Activated naive CD4-positive, alpha-beta T cell treated with anti-CD3 and anti-CD28 coated beads, Interleukin-2, amount 50 U/mL, for 24 hours (primary cell): ENCODE results near the gene ADCY6.

Experiments
- H3K27ac Mint-ChIP-seq: one replicate; pipeline ENCODE4 v1.8.0; 2021; ENCODE audit warnings: mild to moderate bottlenecking, mixed read lengths
- H3K27me3 Mint-ChIP-seq: one replicate; pipeline ENCODE4 v1.8.0; 2021; ENCODE audit warnings: mixed read lengths
- H3K36me3 Mint-ChIP-seq: one replicate; pipeline ENCODE4 v1.8.0; 2021; ENCODE audit warnings: mixed read lengths
- H3K4me1 Mint-ChIP-seq: one replicate; pipeline ENCODE4 v1.8.0; 2021; ENCODE audit warnings: mixed read lengths
- H3K4me3 Mint-ChIP-seq: one replicate; pipeline ENCODE4 v1.8.0; 2021; ENCODE audit warnings: mild to moderate bottlenecking, mixed read lengths
- H3K9me3 Mint-ChIP-seq: one replicate; pipeline ENCODE4 v1.8.0; 2021; ENCODE audit warnings: mixed read lengths

ADCY6 gene

DNA sequence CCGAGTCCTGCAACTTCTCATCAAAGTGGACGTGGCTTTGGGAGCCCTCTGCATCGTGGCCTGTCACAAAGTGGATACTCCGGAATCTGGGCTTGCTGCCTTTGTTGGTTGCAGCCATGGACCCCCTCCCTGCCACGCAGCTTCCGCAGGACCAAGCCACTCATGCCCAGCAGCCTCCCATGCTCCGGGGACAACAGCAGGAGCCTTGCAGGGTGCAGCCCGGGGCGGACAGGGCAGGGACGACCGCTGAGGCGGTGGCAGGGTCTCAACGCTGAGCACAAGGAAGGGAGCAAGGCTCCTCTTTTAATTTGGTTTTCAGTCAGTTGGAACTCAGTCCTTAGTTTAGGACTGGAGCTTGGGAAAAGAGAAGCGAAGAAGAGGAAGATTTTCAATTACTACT is 12.1 kb upstream of the ADCY6 start:
- Mint-ChIP-seq H3K27ac (no peak overlapping the region), H3K36me3 (no peaks in the 10 kb centered on the region), H3K9me3 (no peaks in the 10 kb centered on the region), H3K4me3 (no peak overlapping the region), H3K27me3 (no peaks in the 10 kb centered on the region), H3K4me1 (peaks cover 6% of the 10 kb centered on the region)

DNA sequence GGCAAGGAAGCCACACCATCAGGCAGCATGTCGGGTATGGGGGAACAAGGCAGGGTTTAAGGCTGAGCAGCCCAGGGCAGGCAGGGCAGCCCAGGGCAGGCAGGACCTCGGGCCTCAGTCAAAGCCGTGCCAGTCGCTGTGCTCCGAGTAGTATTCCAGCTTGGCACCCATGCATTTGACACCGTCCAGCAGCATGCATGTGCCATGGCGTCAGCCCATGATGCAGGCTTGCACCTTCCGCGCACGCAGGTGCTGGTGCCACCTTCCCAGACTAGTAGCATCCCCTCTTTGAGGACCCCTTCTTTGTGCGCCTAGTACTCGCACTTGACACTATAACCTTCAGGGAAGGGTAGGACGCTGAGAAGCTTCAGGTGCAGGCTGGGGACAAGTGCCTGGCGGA is 11.6 kb upstream of the ADCY6 start:
- no peaks in the 10 kb centered on the region for H3K9me3 Mint-ChIP-seq
- no peak overlapping the region for H3K27ac Mint-ChIP-seq
- H3K4me1 Mint-ChIP-seq = peaks cover 9% of the 10 kb centered on the region
- H3K4me3 Mint-ChIP-seq = no peak overlapping the region
- no peaks in the 10 kb centered on the region for H3K27me3 Mint-ChIP-seq
- no peaks in the 10 kb centered on the region for H3K36me3 Mint-ChIP-seq

DNA sequence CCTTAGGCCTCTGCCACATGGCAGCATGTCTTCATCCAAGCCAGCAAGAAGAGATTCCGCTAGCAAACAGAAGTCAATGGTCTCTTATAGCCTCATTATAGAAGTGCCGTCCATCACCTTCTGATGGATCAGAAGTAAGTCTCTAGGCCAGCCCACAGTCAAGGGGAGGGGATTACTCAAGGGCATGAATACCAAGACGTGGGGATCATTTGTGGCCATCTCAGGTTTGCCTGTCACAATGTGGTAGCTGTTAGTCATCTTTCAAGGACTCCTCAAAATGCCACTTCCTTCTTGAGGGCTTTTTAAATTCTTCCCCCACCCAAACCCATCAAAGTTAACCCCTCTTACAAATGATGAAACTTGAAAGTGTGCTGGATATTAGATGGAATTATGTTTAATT is 8.1 kb upstream of the ADCY6 start:
- Mint-ChIP-seq H3K4me1 (peaks cover 5% of the 10 kb centered on the region), H3K27me3 (no peaks in the 10 kb centered on the region), H3K36me3 (no peaks in the 10 kb centered on the region), H3K27ac (no peak overlapping the region), H3K9me3 (no peaks in the 10 kb centered on the region), H3K4me3 (no peak overlapping the region)

DNA sequence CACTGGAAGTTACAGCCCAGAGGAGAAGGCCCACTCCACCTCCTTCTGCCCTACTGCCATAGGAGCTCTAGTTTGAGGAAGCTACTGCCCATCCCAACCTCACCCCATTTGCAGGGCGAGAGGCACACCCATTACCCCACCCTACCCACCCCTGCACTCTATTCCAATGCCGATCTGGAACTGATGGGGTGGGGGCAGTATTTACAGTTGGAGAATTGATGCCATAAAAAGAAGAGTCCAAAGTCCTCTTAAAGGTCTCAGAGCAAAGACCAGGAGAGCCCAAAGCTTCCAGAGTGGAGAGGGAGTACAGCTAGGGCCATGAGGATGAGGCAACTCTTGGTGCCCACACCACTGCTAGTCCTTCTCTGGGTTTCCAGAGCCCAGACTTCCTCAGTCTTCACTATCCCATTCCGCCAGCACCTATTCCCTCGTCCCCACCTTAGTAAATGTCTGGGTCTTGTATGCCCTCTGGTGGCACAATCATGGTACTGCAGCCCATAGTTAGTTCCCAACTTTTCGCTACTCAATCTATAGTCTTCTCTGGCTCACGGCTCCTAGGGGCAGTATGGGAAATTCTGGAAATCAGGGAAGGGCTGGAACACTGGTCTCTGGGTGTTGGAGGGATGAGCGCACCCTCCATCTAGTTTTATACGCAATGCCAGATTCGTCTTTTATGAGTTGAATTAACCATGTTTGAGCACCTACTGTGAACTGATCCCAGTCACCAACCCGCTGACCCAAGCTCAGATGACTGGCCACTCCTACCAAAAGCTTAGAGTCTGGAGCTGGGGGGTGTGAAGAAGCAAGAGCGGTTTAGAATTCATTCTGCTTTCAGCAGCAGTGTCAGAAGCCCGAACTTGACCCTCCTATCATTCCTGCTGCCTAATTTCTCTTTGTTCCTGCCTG is 6.9 kb upstream of the ADCY6 start:
- Mint-ChIP-seq H3K27ac (no peak overlapping the region), H3K9me3 (no peaks in the 10 kb centered on the region), H3K4me1 (peaks cover 5% of the 10 kb centered on the region), H3K4me3 (no peak overlapping the region), H3K36me3 (no peaks in the 10 kb centered on the region), H3K27me3 (peaks cover 2% of the 10 kb centered on the region)

DNA sequence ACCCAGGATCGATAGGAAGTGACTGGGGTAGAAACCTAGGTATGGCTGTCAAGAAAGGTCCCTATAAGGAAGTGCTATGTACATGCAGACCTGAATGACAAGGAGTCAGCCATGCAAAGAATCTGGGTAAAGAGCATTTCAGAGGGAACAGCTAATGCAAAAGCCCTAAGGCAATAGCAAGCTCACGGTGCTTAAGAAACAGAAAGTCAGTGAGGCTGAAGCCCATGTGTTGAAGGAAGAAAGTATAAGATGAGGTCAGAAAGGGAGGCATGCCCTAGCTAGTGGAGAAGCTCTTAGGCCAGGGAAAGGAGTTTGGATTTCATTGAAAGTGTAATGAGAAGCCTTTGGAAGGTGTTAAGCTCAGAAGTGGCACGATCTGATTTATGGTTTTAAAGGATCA is 6.0 kb upstream of the ADCY6 start:
- Mint-ChIP-seq H3K4me1 (peaks cover 5% of the 10 kb centered on the region), H3K27me3 (peaks cover 9% of the 10 kb centered on the region), H3K9me3 (no peaks in the 10 kb centered on the region), H3K4me3 (no peak overlapping the region), H3K36me3 (no peaks in the 10 kb centered on the region), H3K27ac (no peak overlapping the region)

DNA sequence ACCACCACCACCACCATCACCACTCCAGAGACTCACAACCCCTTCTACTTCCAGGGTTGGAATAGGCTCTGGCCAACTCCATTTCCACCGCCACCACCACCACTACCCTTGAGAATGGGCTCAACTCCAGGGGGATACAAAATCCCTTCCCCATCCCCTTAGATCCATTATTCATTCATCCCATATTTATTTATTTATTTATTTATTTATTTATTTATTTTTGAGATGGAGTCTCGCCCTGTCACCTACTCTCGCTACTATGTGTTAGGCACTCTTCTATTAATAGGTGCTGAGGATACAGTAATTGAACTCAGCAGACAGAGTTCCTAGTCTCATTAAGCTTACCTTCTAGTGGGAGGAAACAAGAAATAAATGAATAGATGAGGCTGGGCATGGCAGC is 4.8 kb upstream of the ADCY6 start:
- Mint-ChIP-seq H3K27me3 (peaks cover 11% of the 10 kb centered on the region), H3K27ac (no peak overlapping the region), H3K4me3 (no peak overlapping the region), H3K9me3 (no peaks in the 10 kb centered on the region), H3K4me1 (peaks cover 5% of the 10 kb centered on the region), H3K36me3 (no peaks in the 10 kb centered on the region)

DNA sequence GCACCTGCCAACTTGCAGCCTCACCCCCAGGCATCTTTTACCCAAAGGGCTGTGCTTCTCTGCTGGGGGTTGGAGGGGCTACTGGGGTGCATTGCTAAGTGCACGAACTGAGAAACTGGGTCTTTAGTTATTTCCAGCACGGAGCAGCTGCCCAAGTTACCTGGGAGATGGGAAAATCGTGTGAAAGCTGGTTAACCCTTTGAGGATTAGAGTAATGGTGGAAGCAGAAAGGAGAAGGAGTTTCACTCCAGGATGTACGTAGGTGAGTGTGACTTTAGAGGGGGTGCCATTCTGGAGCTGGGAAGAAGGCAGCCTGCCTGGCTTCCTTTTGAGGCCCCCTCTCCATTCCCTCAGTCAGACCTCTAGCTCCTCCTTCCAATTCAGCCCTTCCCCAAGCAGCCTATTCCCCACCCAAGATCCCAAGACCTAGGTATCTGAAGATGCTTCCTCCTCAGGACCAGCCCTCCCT is 1.0 kb upstream of the ADCY6 start:
- peaks cover 8% of the 10 kb centered on the region for H3K4me1 Mint-ChIP-seq
- no peak overlapping the region for H3K27ac Mint-ChIP-seq
- peak overlapping the region; percentile 34 for H3K4me3 Mint-ChIP-seq
- H3K36me3 Mint-ChIP-seq = no peaks in the 10 kb centered on the region
- H3K27me3 Mint-ChIP-seq = peaks cover 38% of the 10 kb centered on the region
- H3K9me3 Mint-ChIP-seq = no peaks in the 10 kb centered on the region

DNA sequence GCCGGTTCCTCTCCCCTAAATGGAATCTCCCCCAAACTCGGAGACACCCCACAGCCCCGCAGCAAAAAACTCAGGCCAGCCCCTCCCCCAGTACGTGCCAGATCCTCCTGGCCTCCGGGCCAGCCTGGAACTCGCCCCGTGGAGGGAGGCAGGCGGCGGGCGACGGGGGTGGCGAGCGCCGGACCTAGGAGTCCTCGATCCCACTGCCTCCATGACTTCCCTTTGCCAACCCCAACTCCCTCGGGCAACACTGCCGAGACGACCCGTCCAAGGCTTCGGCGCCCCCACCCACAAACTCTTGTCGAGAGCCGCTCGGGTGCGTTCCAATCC is 400 bp downstream of the ADCY6 start:
- Mint-ChIP-seq H3K36me3 (no peaks in the 10 kb centered on the region), H3K27ac (no peak overlapping the region), H3K4me1 (peaks cover 8% of the 10 kb centered on the region), H3K9me3 (no peaks in the 10 kb centered on the region), H3K4me3 (peak overlapping the region; percentile 68), H3K27me3 (peaks cover 39% of the 10 kb centered on the region)

DNA sequence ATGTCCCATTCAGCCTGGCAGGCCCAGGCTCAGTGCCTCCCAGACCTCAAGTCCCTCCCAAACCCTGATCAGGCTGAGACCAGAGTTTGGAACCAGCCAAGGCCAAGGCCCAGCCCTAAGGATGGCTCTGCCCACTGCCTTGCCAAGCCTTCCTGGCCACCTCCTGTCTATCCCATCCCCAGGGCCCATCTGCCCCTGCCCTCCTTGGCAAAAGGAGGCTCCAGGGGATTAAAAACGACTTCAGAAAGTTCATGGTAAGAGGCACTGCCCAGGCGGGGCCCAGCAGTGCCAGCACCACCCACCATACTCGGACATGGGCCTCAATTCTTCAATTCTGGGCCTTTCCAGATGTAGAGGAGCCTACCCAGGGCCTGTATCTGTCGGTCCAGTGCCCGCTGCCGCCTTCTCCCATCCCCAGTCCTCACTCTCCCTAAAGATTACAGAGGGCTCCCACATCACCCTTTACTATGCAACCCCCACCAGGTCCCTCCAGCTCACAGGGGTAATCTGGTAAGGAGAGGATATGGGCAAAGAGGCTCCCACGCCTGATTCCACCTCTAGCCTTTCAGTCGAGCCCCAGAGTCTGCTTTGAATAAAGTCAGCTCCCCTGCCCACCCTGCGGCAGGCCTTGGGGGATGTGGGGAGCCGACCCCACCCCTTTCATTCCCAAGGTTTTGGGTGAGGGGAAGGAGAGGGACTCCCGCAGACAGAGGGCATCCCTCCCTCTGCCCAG is 932 bp downstream of the ADCY6 start:
- Mint-ChIP-seq H3K27ac (no peak overlapping the region), H3K4me1 (peaks cover 8% of the 10 kb centered on the region), H3K9me3 (no peaks in the 10 kb centered on the region), H3K36me3 (no peaks in the 10 kb centered on the region), H3K27me3 (peaks cover 42% of the 10 kb centered on the region), H3K4me3 (peak overlapping the region; percentile 68)

DNA sequence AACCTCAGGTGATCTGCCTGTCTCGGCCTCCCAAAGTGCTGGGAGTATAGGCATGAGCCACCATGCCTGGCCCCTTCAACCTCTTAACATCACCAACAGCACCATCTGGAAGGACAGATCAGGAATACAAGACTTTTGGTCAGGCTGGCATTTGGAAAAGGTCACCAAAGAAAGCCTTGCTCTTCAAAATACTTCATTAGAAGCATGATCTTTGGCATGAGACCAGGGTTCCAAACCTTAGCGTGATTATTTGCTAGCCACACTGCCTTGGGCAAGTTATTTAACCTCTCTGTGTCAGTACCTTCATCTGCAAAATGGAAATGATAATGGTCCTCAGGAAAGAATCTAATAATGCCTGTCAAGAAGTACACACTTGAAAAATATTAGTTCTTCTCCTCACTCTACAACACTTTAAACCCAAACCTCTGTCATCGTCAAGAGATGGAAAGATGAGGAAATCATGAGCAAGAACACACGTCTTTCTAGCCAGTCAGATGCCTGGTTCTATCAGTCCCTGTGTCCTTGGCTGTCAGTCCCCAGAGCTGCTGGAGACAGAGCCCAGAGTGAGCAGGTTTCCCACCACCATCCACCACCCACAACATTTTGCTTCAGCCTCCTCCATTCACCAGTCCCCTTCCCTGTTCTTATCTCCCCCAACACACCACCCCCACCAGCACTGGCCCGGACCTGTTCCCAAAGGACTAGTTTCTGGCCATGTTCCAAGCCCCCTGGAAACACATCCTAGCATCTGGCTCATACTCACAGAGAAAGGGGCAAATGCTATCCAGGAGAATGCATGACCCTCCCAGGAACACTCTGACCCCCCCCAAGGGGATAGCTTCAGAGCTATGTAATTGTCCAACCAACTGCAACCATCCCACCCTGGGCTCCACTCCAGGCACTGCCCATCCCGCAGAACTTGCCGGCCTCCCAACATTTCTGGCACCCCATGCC is 2.0 kb downstream of the ADCY6 start:
- Mint-ChIP-seq H3K27me3 (peaks cover 42% of the 10 kb centered on the region), H3K4me1 (peaks cover 8% of the 10 kb centered on the region), H3K27ac (no peak overlapping the region), H3K4me3 (no peak overlapping the region), H3K36me3 (no peaks in the 10 kb centered on the region), H3K9me3 (no peaks in the 10 kb centered on the region)

DNA sequence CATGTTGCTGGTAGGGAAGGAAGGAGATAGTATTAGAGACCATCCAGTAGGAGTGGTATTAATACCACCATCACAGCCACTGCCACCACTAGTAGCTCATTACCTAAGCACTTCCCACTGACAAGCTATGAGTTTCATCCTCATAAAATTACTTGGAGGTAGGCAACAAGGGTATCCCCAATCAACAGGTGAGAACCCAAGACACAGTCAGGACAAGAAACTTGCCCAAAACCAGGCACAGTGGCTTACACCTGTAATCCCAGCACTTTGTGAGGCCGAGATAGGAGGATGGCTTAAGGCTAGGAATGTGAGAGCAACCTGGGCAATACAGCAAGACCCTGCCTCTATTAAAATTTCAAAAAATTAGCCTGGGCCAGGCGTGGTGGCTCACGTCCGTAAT is 5.5 kb downstream of the ADCY6 start:
- Mint-ChIP-seq H3K9me3 (no peaks in the 10 kb centered on the region), H3K27ac (no peak overlapping the region), H3K4me1 (peaks cover 5% of the 10 kb centered on the region), H3K27me3 (peaks cover 29% of the 10 kb centered on the region), H3K36me3 (no peaks in the 10 kb centered on the region), H3K4me3 (no peak overlapping the region)

DNA sequence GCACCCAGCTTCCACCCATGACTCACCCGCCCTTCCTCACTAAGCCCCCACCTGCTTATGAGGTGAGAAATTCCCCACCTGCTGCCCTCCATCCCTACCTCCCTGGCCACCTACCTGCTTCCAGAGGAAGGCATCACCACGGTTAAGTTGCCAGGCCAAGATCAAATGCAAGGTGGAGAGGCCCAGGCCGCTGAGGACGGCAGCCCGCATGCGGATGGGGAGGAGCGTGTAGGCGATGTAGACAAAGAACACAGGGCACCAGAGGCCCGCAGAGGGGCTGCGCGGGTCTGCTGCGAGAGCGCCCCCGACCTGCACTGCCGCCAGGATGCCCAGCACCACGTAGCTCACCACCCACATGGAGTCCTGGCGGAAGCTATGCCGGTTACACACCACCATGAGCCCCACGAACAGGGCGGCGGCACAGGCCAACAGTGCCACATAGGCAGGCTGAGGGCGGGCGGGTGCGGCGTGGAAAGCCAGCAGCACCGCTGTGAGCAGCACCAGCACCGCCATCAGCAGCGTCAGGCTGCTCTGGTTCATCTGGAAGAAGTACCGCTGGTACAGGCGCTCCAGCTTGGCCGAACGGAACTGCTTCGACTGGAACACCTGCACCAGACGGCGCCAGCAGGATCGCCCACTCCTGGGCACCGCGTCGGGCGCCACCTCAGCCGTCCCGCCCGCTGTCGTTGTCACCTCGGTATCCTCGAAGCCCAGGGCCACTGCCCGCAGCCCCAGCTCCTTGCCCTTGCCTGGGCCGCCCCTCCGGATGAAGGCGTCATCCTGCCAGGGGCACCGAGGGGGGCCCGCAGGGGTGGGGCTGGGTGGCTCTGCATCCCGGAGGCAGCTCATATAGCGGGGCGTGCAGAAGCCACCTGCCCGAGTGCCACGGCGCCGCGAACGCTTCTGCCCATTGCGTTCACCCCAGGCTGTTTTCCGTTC is 6.2 kb downstream of the ADCY6 start:
- Mint-ChIP-seq H3K36me3 (no peaks in the 10 kb centered on the region), H3K4me1 (no peaks in the 10 kb centered on the region), H3K27me3 (peaks cover 22% of the 10 kb centered on the region), H3K4me3 (no peak overlapping the region), H3K27ac (no peak overlapping the region), H3K9me3 (no peaks in the 10 kb centered on the region)

DNA sequence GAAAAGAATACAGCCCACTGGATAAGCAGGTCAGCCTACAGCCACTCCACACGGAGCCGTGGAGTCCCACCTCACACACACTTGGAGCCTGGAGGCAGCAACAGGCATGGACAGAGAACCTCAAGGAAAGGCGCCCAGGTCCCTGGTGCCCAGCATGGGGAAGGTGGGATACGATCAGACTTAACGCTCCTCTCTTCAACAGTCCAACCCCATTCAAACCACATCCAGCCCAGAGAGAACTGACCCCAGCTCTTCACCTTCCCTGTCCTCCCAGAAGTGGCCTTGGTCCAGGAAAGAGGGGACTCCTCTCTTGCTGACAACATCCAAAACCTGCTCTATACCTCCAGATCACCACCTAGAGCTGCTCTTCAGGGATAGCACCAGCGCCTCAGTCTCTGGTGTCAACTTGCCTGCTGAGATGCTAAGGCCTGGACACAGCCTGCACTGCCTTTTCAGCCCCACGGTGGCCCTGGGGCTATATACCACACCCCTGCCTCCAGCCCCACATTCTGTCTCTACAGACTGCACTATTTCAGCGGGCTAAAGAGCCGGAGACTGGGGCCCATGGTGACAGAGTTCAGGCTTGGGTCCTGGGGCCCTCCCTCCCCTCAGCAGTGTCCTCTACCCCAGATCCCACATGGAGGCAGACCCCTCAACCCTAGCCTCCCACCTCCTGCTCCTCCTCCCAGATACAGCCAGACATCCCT is 7.0 kb downstream of the ADCY6 start:
- H3K9me3 Mint-ChIP-seq = no peaks in the 10 kb centered on the region
- no peaks in the 10 kb centered on the region for H3K36me3 Mint-ChIP-seq
- no peak overlapping the region for H3K27ac Mint-ChIP-seq
- H3K4me3 Mint-ChIP-seq = no peak overlapping the region
- peaks cover 15% of the 10 kb centered on the region for H3K27me3 Mint-ChIP-seq
- H3K4me1 Mint-ChIP-seq = no peaks in the 10 kb centered on the region

DNA sequence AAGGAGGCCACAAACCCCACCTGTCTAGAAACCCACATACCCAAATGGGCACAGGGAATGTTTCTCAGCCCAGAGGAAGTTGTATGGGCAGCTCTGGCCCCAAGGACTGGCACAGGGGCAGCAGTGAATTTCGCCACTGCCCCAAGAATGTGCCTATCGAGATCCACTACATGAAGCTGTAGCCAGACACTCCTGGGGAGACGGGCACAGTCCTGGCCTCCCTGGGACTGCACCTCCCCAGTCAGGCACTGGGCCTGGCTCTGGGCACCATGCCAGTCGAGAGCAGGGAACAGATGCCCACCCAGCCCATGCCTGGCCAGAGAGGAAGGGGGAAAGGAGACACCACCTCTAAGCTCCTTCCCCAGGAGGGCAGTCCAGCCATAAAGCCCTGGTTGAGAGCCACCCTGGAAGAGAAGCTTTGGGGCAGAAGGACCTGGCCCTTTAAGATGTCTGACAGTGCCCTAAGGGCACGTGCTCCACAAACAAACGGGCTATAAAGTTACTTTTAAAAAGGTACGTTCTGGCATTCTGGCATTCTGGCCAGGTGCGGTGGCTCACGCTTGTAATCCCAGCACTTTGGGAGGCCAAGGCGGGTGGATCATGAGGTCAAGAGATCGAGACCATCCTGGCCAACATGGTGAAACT is 8.4 kb downstream of the ADCY6 start:
- H3K9me3 Mint-ChIP-seq = no peaks in the 10 kb centered on the region
- no peak overlapping the region for H3K27ac Mint-ChIP-seq
- H3K36me3 Mint-ChIP-seq = no peaks in the 10 kb centered on the region
- H3K4me3 Mint-ChIP-seq = no peak overlapping the region
- H3K4me1 Mint-ChIP-seq = no peaks in the 10 kb centered on the region
- peaks cover 7% of the 10 kb centered on the region for H3K27me3 Mint-ChIP-seq
